Activated T-helper 1 cell treated with anti-CD3 and anti-CD28 coated beads, Interleukin-2, amount 50 U/mL, for 16 hours (primary cell): ENCODE data around the gene TFF2.
A peak's percentile ranks its signal among the peaks of the same experiment; 100 is the strongest.

Experiments
- DNase-seq, 2 donors: peaks; one replicate each; pipeline ENCODE4 v3.0.0-alpha.2; 2020; ENCODE audit warnings: low read depth in 1 of 2, low spot score in 1 of 2

Gene TFF2

GRCh38 chr21:42384156-42384945, 33.6 kb upstream of the TFF2 start:
- DNase-seq: no peak

- no peak for DNase-seq
Observed at GRCh38 chr21:42383331-42383730, 32.5 kb upstream of the TFF2 start.

- DNase-seq: no peak
Observed at GRCh38 chr21:42382915-42383314, 32.1 kb upstream of the TFF2 start.

GRCh38 chr21:42381347-42381984, 30.7 kb upstream of the TFF2 start:
- DNase-seq: peak in 1 of 2 donors; percentile 28

- no peak for DNase-seq
Observed at GRCh38 chr21:42379426-42380215, 28.8 kb upstream of the TFF2 start.

- no peak for DNase-seq
Observed at GRCh38 chr21:42378418-42378817, 27.6 kb upstream of the TFF2 start.

GRCh38 chr21:42377951-42378340, 27.2 kb upstream of the TFF2 start:
- DNase-seq: no peak

GRCh38 chr21:42377211-42377950, 26.6 kb upstream of the TFF2 start:
- DNase-seq: no peak

- DNase-seq: no peak
Observed at GRCh38 chr21:42376338-42376982, 25.7 kb upstream of the TFF2 start.

- no peak for DNase-seq
Observed at GRCh38 chr21:42375966-42376337, 25.2 kb upstream of the TFF2 start.

- no peak for DNase-seq
Observed at GRCh38 chr21:42375506-42375905, 24.7 kb upstream of the TFF2 start.

- no peak for DNase-seq
Observed at GRCh38 chr21:42374864-42375499, 24.2 kb upstream of the TFF2 start.

GRCh38 chr21:42374457-42374856, 23.7 kb upstream of the TFF2 start:
- no peak for DNase-seq

GRCh38 chr21:42373908-42374455, 23.2 kb upstream of the TFF2 start:
- DNase-seq: no peak

GRCh38 chr21:42373196-42373907, 22.6 kb upstream of the TFF2 start:
- DNase-seq: no peak

- DNase-seq: no peak
Observed at GRCh38 chr21:42370894-42371654, 20.3 kb upstream of the TFF2 start.

GRCh38 chr21:42369821-42370220, 19.0 kb upstream of the TFF2 start:
- no peak for DNase-seq

GRCh38 chr21:42367367-42368165, 16.8 kb upstream of the TFF2 start:
- no peak for DNase-seq
